Naive thymus-derived CD4-positive, alpha-beta T cell (primary cell): ENCODE results near the gene TCERG1L. TPM values are rescaled to one million over a fixed set of nuclear protein-coding genes. Genes with fewer than 3 reads are reported as not detected.

Source experiments
- ATAC-seq: fragments of 150-1000 bp; cut with Tn5 transposase; 2 replicates; pipeline ENCODE4 v1.10.0; 2021; ENCODE audit warnings: mild to moderate bottlenecking, moderate library complexity
- CTCF ChIA-PET: fragments of 350-600 bp; sonication (Branson Sonifier 250); formaldehyde crosslinking; loops from one replicate; lab custom pipeline; 2021; ENCODE audit warnings: antibody characterized with exemption; lab: Charles Lee
- POLR2A ChIA-PET: fragments of 350-600 bp; sonication (Branson Sonifier 250); formaldehyde crosslinking; loops from one replicate; lab custom pipeline; 2021; ENCODE audit warnings: antibody characterized with exemption, inconsistent platforms; lab: Charles Lee
- DNase-seq, 9 donors: peaks; one replicate each; pipeline versions ENCODE4 v3.0.0 to v3.0.0-alpha.2; 2020 to 2022; ENCODE audit warnings: mixed read lengths in 1 of 9
- H3K27ac ChIP-seq: one replicate; pipeline ENCODE4 v1.7.0; 2013; ENCODE audit warnings: mild to moderate bottlenecking, low read depth, low read length, moderate library complexity
- H3K27me3 ChIP-seq, 2 donors: one replicate each; pipeline ENCODE4 v1.7.0; 2013; ENCODE audit warnings: low read length in 2 of 2, mild to moderate bottlenecking in 2 of 2, moderate library complexity in 2 of 2; ENCODE audit not compliant: control insufficient read depth in 2 of 2, insufficient read depth in 2 of 2
- H3K36me3 ChIP-seq, 3 experiments: 1 replicate in 2 of 3; 2 replicates in 1 of 3; pipeline ENCODE4 v1.7.0; 2013; ENCODE audit warnings: low read length in 3 of 3, mild to moderate bottlenecking in 3 of 3, moderate library complexity in 1 of 3; ENCODE audit not compliant: insufficient read depth in 3 of 3, control insufficient read depth in 2 of 3
- H3K4me1 ChIP-seq, 2 donors: one replicate each; pipeline ENCODE4 v1.7.0; 2013; ENCODE audit warnings: low read length in 2 of 2, mild to moderate bottlenecking in 2 of 2, moderate library complexity in 1 of 2; ENCODE audit not compliant: control insufficient read depth in 2 of 2, insufficient read depth in 2 of 2
- H3K4me3 ChIP-seq: 2 replicates; pipeline ENCODE4 v1.7.0; 2013; ENCODE audit warnings: mild to moderate bottlenecking, low read length
- H3K9me3 ChIP-seq, 3 experiments: 1 replicate in 2 of 3; 2 replicates in 1 of 3; pipeline ENCODE4 v1.7.0; 2013; ENCODE audit warnings: low read length in 3 of 3; ENCODE audit not compliant: control insufficient read depth in 2 of 3
- H3K27ac Mint-ChIP-seq, 9 donors: one replicate each; pipeline ENCODE4 v1.8.0; 2020 to 2022; ENCODE audit warnings: mixed read lengths in 9 of 9, mild to moderate bottlenecking in 8 of 9, moderate library complexity in 5 of 9, inconsistent platforms in 2 of 9
- H3K27me3 Mint-ChIP-seq, 5 donors: one replicate each; pipeline ENCODE4 v1.8.0; 2021 to 2022; ENCODE audit warnings: mixed read lengths in 5 of 5, mild to moderate bottlenecking in 1 of 5
- H3K36me3 Mint-ChIP-seq, 5 donors: one replicate each; pipeline ENCODE4 v1.8.0; 2020 to 2022; ENCODE audit warnings: mixed read lengths in 5 of 5, mild to moderate bottlenecking in 3 of 5, inconsistent platforms in 1 of 5
- H3K4me1 Mint-ChIP-seq, 7 donors: one replicate each; pipeline ENCODE4 v1.8.0; 2020 to 2022; ENCODE audit warnings: mixed read lengths in 7 of 7, mild to moderate bottlenecking in 3 of 7, inconsistent platforms in 1 of 7
- H3K4me3 Mint-ChIP-seq, 10 donors: one replicate each; pipeline ENCODE4 v1.8.0; 2020 to 2022; ENCODE audit warnings: mild to moderate bottlenecking in 10 of 10, mixed read lengths in 10 of 10, moderate library complexity in 6 of 10, inconsistent platforms in 2 of 10
- H3K9me3 Mint-ChIP-seq, 11 donors: one replicate each; pipeline ENCODE4 v1.8.0; 2020 to 2022; ENCODE audit warnings: mixed read lengths in 11 of 11, mild to moderate bottlenecking in 4 of 11, inconsistent platforms in 1 of 11, moderate library complexity in 1 of 11
- intact Hi-C, 2 donors: fragments of 100-400 bp; cut with micrococcal nuclease; formaldehyde crosslinking; loops; one replicate each; pipeline ENCODE4 v1.15.1; 2023
- polyA plus RNA-seq, 2 donors: library from polyadenylated mRNA; unstranded; fragments of 300-500 nt; fragmentation: Illumina TruSeq; gene quantifications; one replicate each; pipeline ENCODE4 v1.2.3, GENCODE V29; 2021
- total RNA-seq, 6 experiments: library from RNA in 5 of 6; stranded (reverse) in 5 of 6; gene quantifications; 1 replicate in 5 of 6; 2 replicates in 1 of 6; pipeline ENCODE4 v1.2.3 and lab custom pipeline; 2021 to 2026

The TCERG1L gene
- total and polyA plus RNA-seq, 7 experiments from 2014 or later, result 0.11 to 0.42 (median 0.39) TPM; not detected in 4

GRCh38 chr10:131248376-131249165 lies 63.0 kb downstream of the TCERG1L start:
- Mint-ChIP-seq H3K4me1 (no peaks in the 10 kb centered on the region), H3K9me3 (no peaks in the 10 kb centered on the region), H3K27me3 (peaks cover 0 to 18% (median 9%) of the 10 kb centered on the region in 5 donors), H3K27ac (no peak overlapping the region), H3K4me3 (no peak overlapping the region), H3K36me3 (no peaks in the 10 kb centered on the region)
- Histone ChIP-seq H3K27me3 (no peaks in the 10 kb centered on the region), H3K4me1 (no peaks in the 10 kb centered on the region), H3K27ac (no peak overlapping the region), H3K4me3 (no peak overlapping the region), H3K36me3 (no peaks in the 10 kb centered on the region), H3K9me3 (no peaks in the 10 kb centered on the region)
- POLR2A ChIA-PET, result no interaction called here
- ATAC-seq (no peak), DNase-seq (no peak)
- CTCF ChIA-PET, result no interaction called here
- intact Hi-C loops, result no loop called here

- ChIA-PET CTCF (no interaction called here), POLR2A (no interaction called here)
- Histone ChIP-seq H3K36me3 (no peaks in the 10 kb centered on the region), H3K4me1 (no peaks in the 10 kb centered on the region), H3K9me3 (no peaks in the 10 kb centered on the region), H3K4me3 (no peak overlapping the region), H3K27ac (no peak overlapping the region), H3K27me3 (no peaks in the 10 kb centered on the region)
- Mint-ChIP-seq H3K4me3 (no peak overlapping the region), H3K36me3 (no peaks in the 10 kb centered on the region), H3K9me3 (no peaks in the 10 kb centered on the region), H3K27me3 (peaks cover 0 to 16% (median 6%) of the 10 kb centered on the region in 5 donors), H3K27ac (no peak overlapping the region), H3K4me1 (no peaks in the 10 kb centered on the region)
- DNase-seq, result no peak
- no peak for ATAC-seq
- intact Hi-C loops, result no loop called here
Measured at GRCh38 chr10:131247873-131248272, 63.6 kb downstream of the TCERG1L start.

GRCh38 chr10:131246775-131247174 lies 64.7 kb downstream of the TCERG1L start:
- intact Hi-C loops, result no loop called here
- no peak overlapping the region for H3K27ac ChIP-seq
- H3K36me3 ChIP-seq, result no peaks in the 10 kb centered on the region
- peaks cover 0 to 14% (median 3%) of the 10 kb centered on the region in 5 donors for H3K27me3 Mint-ChIP-seq
- no peak overlapping the region for H3K27ac Mint-ChIP-seq
- no peaks in the 10 kb centered on the region for H3K27me3 ChIP-seq
- no peak overlapping the region for H3K4me3 Mint-ChIP-seq
- ChIA-PET CTCF (no interaction called here), POLR2A (no interaction called here)
- no peak for DNase-seq
- H3K9me3 ChIP-seq, result no peaks in the 10 kb centered on the region
- no peak for ATAC-seq
- H3K4me1 ChIP-seq, result no peaks in the 10 kb centered on the region
- H3K4me1 Mint-ChIP-seq, result no peaks in the 10 kb centered on the region
- H3K9me3 Mint-ChIP-seq, result peaks cover 0 to 3% (median 0%) of the 10 kb centered on the region in 11 donors
- H3K4me3 ChIP-seq, result no peak overlapping the region
- H3K36me3 Mint-ChIP-seq, result no peaks in the 10 kb centered on the region

- Mint-ChIP-seq H3K9me3 (peaks cover 0 to 3% (median 0%) of the 10 kb centered on the region in 11 donors), H3K27me3 (peaks cover 0 to 10% (median 0%) of the 10 kb centered on the region in 5 donors), H3K4me1 (no peaks in the 10 kb centered on the region), H3K4me3 (no peak overlapping the region), H3K36me3 (no peaks in the 10 kb centered on the region), H3K27ac (no peak overlapping the region)
- Histone ChIP-seq H3K4me1 (no peaks in the 10 kb centered on the region), H3K27ac (no peak overlapping the region), H3K9me3 (no peaks in the 10 kb centered on the region), H3K4me3 (no peak overlapping the region), H3K27me3 (no peaks in the 10 kb centered on the region), H3K36me3 (no peaks in the 10 kb centered on the region)
- CTCF ChIA-PET, result no interaction called here
- DNase-seq (no peak), ATAC-seq (no peak)
- intact Hi-C loops, result no loop called here
- POLR2A ChIA-PET, result no interaction called here
Measured at GRCh38 chr10:131246089-131246488, 65.4 kb downstream of the TCERG1L start.

GRCh38 chr10:131245475-131246059 lies 66.0 kb downstream of the TCERG1L start:
- Mint-ChIP-seq H3K36me3 (no peaks in the 10 kb centered on the region), H3K27ac (no peak overlapping the region), H3K27me3 (peaks cover 0 to 10% (median 4%) of the 10 kb centered on the region in 5 donors), H3K4me1 (no peaks in the 10 kb centered on the region), H3K9me3 (peaks cover 0 to 5% (median 0%) of the 10 kb centered on the region in 11 donors), H3K4me3 (no peak overlapping the region)
- ChIA-PET POLR2A (no interaction called here), CTCF (no interaction called here)
- no peak overlapping the region for H3K27ac ChIP-seq
- H3K9me3 ChIP-seq, result no peaks in the 10 kb centered on the region
- no peak for DNase-seq
- H3K4me3 ChIP-seq, result no peak overlapping the region
- intact Hi-C loops, result no loop called here
- ATAC-seq, result no peak
- H3K4me1 ChIP-seq, result no peaks in the 10 kb centered on the region
- H3K36me3 ChIP-seq, result no peaks in the 10 kb centered on the region
- no peaks in the 10 kb centered on the region for H3K27me3 ChIP-seq

- H3K27ac ChIP-seq, result no peak overlapping the region
- peaks cover 0 to 5% (median 0%) of the 10 kb centered on the region in 11 donors for H3K9me3 Mint-ChIP-seq
- no peaks in the 10 kb centered on the region for H3K4me1 ChIP-seq
- intact Hi-C loops, result no loop called here
- H3K9me3 ChIP-seq, result no peaks in the 10 kb centered on the region
- no peak overlapping the region for H3K27ac Mint-ChIP-seq
- H3K4me1 Mint-ChIP-seq, result no peaks in the 10 kb centered on the region
- H3K36me3 Mint-ChIP-seq, result no peaks in the 10 kb centered on the region
- ATAC-seq, result no peak
- no peak overlapping the region for H3K4me3 ChIP-seq
- ChIA-PET CTCF (no interaction called here), POLR2A (no interaction called here)
- no peaks in the 10 kb centered on the region for H3K27me3 ChIP-seq
- peaks cover 0 to 15% (median 9%) of the 10 kb centered on the region in 5 donors for H3K27me3 Mint-ChIP-seq
- no peaks in the 10 kb centered on the region for H3K36me3 ChIP-seq
- no peak for DNase-seq
- no peak overlapping the region for H3K4me3 Mint-ChIP-seq
Measured at GRCh38 chr10:131244836-131245235, 66.7 kb downstream of the TCERG1L start.

GRCh38 chr10:131243076-131243475 lies 68.4 kb downstream of the TCERG1L start:
- Histone ChIP-seq H3K4me3 (no peak overlapping the region), H3K27me3 (no peaks in the 10 kb centered on the region), H3K27ac (no peak overlapping the region), H3K9me3 (no peaks in the 10 kb centered on the region), H3K4me1 (no peaks in the 10 kb centered on the region), H3K36me3 (no peaks in the 10 kb centered on the region)
- ChIA-PET CTCF (no interaction called here), POLR2A (no interaction called here)
- ATAC-seq (no peak), DNase-seq (no peak)
- no peak overlapping the region for H3K27ac Mint-ChIP-seq
- H3K9me3 Mint-ChIP-seq, result peaks cover 0 to 5% (median 0%) of the 10 kb centered on the region in 11 donors
- no peaks in the 10 kb centered on the region for H3K4me1 Mint-ChIP-seq
- H3K27me3 Mint-ChIP-seq, result peaks cover 0 to 15% (median 9%) of the 10 kb centered on the region in 5 donors
- H3K36me3 Mint-ChIP-seq, result no peaks in the 10 kb centered on the region
- H3K4me3 Mint-ChIP-seq, result no peak overlapping the region
- intact Hi-C loops, result no loop called here
